Rectal smooth muscle tissue (tissue), 1 donor: ENCODE data around the gene ATG12.
"Not testable (repeated sequence)": the region's sequence is repeated elsewhere in the genome, so short reads cannot be mapped to it uniquely, and the experiment has no call there.

Experiments used
- H3K27ac ChIP-seq: one replicate; pipeline ENCODE4 v1.7.0; 2013; ENCODE audit warnings: low read depth, low read length, inconsistent platforms
- H3K27me3 ChIP-seq: one replicate; pipeline ENCODE4 v1.7.0; 2013; ENCODE audit warnings: low read length; ENCODE audit not compliant: control insufficient read depth, insufficient read depth
- H3K36me3 ChIP-seq: one replicate; pipeline ENCODE4 v1.7.0; 2013; ENCODE audit warnings: low read length; ENCODE audit not compliant: control insufficient read depth, insufficient read depth
- H3K4me1 ChIP-seq: one replicate; pipeline ENCODE4 v1.7.0; 2013; ENCODE audit warnings: low read length; ENCODE audit not compliant: control insufficient read depth, insufficient read depth
- H3K4me3 ChIP-seq: one replicate; pipeline ENCODE4 v1.7.0; 2013; ENCODE audit warnings: low read length
- H3K9ac ChIP-seq: one replicate; pipeline ENCODE4 v1.7.0; 2013; ENCODE audit warnings: low read length

ATG12 gene

GRCh38 chr5:115841382-115842088 is at the start of gene ATG12, which contains the start of gene AP3S1:
TSS of gene ATG12 (minus strand) at chr5:115841565. CDS start at chr5:115841552, 13 bp downstream.
TSS of gene AP3S1 (plus strand) at chr5:115841935. CDS start at chr5:115842038, 103 bp downstream.
- no peaks in the 10 kb centered on the region for H3K27me3 ChIP-seq
- peaks cover 14% of the 10 kb centered on the region for H3K4me1 ChIP-seq
- H3K9ac ChIP-seq, result peak within 1 kb of the TSS; percentile 61
- peak within 1 kb of the TSS; percentile 81 for H3K27ac ChIP-seq
- peaks cover 5% of the 10 kb centered on the region for H3K36me3 ChIP-seq
- peak within 1 kb of the TSS; percentile 68 for H3K4me3 ChIP-seq

DNA sequence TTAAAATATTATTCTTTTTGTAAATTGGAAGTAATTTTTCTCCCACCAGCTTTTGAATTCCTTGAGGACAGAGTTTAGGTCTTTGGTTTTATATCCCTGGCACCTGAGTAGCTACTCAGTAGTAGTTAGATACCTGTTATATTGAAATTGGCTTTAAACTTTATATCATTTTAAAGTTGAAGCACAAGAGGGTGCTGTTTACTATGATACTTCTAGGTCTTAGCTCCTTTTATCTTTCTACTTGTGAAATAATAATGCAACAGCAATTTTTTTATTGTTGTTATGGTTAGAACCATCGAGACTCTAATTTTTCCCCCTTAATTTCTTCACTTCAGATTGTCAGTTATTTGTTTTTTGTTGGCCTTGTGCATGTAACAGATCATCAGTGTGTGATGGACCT is 46.7 kb upstream of the ATG12 start:
- H3K4me3 ChIP-seq, result no peak overlapping the region
- H3K27me3 ChIP-seq, result no peaks in the 10 kb centered on the region

GRCh38 chr5:115885208-115885607 is 43.8 kb upstream of the ATG12 start:
- not testable (repeated sequence) for H3K9ac ChIP-seq, H3K4me3 ChIP-seq

More for the DNA sequence above, 46.7 kb upstream of the ATG12 start:
- peaks cover 2% of the 10 kb centered on the region for H3K36me3 ChIP-seq
- H3K4me1 ChIP-seq, result no peaks in the 10 kb centered on the region
- H3K27ac ChIP-seq, result no peak overlapping the region
- no peak overlapping the region for H3K9ac ChIP-seq

GRCh38 chr5:115884704-115885103 is 43.3 kb upstream of the ATG12 start:
- H3K27ac ChIP-seq, result no peak overlapping the region
- no peaks in the 10 kb centered on the region for H3K4me1 ChIP-seq

More at GRCh38 chr5:115885208-115885607, 43.8 kb upstream of the ATG12 start:
- H3K27me3 ChIP-seq, H3K36me3 ChIP-seq, H3K27ac ChIP-seq, H3K4me1 ChIP-seq: not testable (repeated sequence)

GRCh38 chr5:115882434-115882833 is 41.1 kb upstream of the ATG12 start:
- not testable (repeated sequence) for H3K27me3 ChIP-seq, H3K4me1 ChIP-seq, H3K27ac ChIP-seq, H3K9ac ChIP-seq, H3K36me3 ChIP-seq, H3K4me3 ChIP-seq

More at GRCh38 chr5:115884704-115885103, 43.3 kb upstream of the ATG12 start:
- H3K4me3 ChIP-seq, result no peak overlapping the region
- H3K27me3 ChIP-seq, result no peaks in the 10 kb centered on the region
- peaks cover 2% of the 10 kb centered on the region for H3K36me3 ChIP-seq
- no peak overlapping the region for H3K9ac ChIP-seq

DNA sequence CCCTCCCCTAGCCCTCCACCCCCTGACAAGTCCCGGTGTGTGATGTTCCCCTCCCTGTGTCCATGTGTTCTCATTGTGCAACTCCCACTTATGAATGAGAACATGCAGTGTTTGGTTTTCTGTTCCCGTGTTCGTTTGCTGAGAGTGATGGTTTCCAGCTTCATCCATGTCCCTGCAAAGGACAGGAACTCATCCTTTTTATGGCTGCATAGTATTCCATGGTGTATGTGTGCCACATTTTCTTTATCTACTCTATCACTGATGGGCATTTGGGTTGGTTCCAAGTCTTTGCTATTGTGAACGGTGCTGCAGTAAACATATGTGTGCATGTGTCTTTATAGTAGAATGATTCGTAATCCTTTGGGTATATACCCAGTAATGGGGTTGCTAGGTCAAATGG is 36.0 kb upstream of the ATG12 start:
- H3K4me1 ChIP-seq, H3K4me3 ChIP-seq, H3K27ac ChIP-seq, H3K27me3 ChIP-seq, H3K36me3 ChIP-seq, H3K9ac ChIP-seq: not testable (repeated sequence)

- Histone ChIP-seq H3K4me3 (no peak overlapping the region), H3K9ac (no peak overlapping the region), H3K36me3 (peaks cover 3% of the 10 kb centered on the region), H3K27ac (no peak overlapping the region), H3K27me3 (no peaks in the 10 kb centered on the region), H3K4me1 (no peaks in the 10 kb centered on the region)
These were observed 34.1 kb upstream of the ATG12 start for GRCh38 chr5:115875447-115875846.

GRCh38 chr5:115873392-115873791 is 32.0 kb upstream of the ATG12 start:
- H3K4me1 ChIP-seq, result no peaks in the 10 kb centered on the region
- no peaks in the 10 kb centered on the region for H3K27me3 ChIP-seq
- H3K9ac ChIP-seq, result no peak overlapping the region
- H3K36me3 ChIP-seq, result peaks cover 3% of the 10 kb centered on the region
- H3K27ac ChIP-seq, result no peak overlapping the region
- H3K4me3 ChIP-seq, result no peak overlapping the region

GRCh38 chr5:115872447-115872846 is 31.1 kb upstream of the ATG12 start:
- Histone ChIP-seq H3K36me3 (peaks cover 3% of the 10 kb centered on the region), H3K4me3 (no peak overlapping the region), H3K4me1 (no peaks in the 10 kb centered on the region), H3K9ac (no peak overlapping the region), H3K27me3 (no peaks in the 10 kb centered on the region), H3K27ac (no peak overlapping the region)

DNA sequence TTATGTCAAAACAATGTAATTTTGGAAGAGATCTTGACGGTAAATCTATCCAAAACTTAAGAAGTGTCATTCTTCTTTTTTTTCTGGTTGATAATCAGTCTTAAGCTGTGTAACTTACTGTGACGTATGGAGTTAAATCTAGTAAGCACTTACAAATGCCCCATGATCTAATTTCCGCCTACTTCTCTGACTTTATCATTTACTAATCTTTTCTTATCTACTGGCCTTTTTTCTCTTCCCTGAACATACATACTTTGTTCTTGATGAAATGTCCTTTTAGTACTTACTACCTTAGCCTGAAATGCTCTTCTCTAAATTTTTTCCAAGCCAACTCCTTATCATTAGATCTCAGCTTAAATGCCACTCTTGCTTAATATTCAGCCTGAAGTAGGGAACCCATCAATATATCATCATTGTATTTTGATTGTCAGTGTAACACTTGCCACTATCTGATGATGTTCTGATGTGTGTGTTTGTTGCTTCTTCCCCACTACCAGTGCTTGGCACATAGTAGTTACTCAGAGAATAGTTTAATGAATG is 28.0 kb upstream of the ATG12 start:
- no peaks in the 10 kb centered on the region for H3K27me3 ChIP-seq
- H3K36me3 ChIP-seq, result peaks cover 3% of the 10 kb centered on the region
- H3K27ac ChIP-seq, result no peak overlapping the region
- no peak overlapping the region for H3K4me3 ChIP-seq
- H3K4me1 ChIP-seq, result no peaks in the 10 kb centered on the region
- H3K9ac ChIP-seq, result no peak overlapping the region

GRCh38 chr5:115859378-115859777 is 18.0 kb upstream of the ATG12 start:
- Histone ChIP-seq H3K36me3 (no peaks in the 10 kb centered on the region), H3K27ac (no peak overlapping the region), H3K9ac (no peak overlapping the region), H3K4me3 (no peak overlapping the region), H3K4me1 (peaks cover 16% of the 10 kb centered on the region), H3K27me3 (no peaks in the 10 kb centered on the region)

- H3K27ac ChIP-seq, result no peak overlapping the region
- peaks cover 16% of the 10 kb centered on the region for H3K4me1 ChIP-seq
- peak overlapping the region; percentile 3 for H3K4me3 ChIP-seq
- no peaks in the 10 kb centered on the region for H3K36me3 ChIP-seq
- H3K9ac ChIP-seq, result no peak overlapping the region
- H3K27me3 ChIP-seq, result no peaks in the 10 kb centered on the region
These were observed 17.0 kb upstream of the ATG12 start for GRCh38 chr5:115858396-115858795.
